GM21515 (cell line): ENCODE results near the gene SORCS1.

ENCODE experiments used
- ATAC-seq: cut with Tn5 transposase; IDR thresholded peaks from one replicate; pipeline ENCODE4 v1.9.1; 2021; ENCODE audit not compliant: unreplicated experiment

SORCS1 gene

GRCh38 chr10:106765241-106765754 lies 399.2 kb downstream of the SORCS1 start:
- no peak for ATAC-seq

DNA sequence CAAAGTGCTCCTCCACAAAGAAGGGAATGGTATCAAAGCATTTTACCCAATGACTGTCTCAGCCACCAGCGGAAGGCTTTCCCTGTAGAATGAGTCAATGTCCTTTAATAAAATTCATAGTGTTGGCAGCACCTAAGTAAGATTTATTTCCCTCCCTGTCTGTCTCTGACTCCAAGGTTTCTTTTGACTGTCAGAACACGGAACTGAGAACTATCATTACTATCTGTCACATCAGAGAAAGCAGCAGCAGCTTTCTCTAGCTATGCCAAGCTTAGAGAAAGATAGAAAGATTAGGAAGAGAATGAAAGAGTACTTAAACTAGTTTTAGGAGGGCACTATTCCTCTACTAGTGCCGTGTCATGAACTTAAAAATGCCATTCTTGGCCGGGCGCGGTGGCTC lies 400.1 kb downstream of the SORCS1 start:
- ATAC-seq: no peak

GRCh38 chr10:106761906-106762305 lies 402.6 kb downstream of the SORCS1 start:
- ATAC-seq: no peak

DNA sequence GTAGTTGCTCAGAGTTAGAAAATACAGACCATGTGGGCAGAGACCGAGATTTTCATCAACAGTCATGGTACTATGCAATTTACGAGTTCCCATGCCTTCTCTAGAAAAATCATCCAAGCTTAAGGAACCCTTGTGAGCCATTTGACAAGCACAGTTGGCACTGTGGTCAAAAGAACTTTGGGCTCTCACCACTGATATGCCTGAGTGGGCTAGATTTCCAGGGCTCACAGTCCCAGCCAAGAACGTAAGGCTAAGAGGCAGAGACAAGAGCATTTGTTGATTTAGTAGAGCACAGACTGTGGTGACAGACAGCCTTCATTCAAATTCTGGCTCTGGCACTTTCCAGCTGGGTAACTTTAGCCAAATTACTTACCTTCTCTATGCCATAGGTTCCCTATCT lies 407.0 kb downstream of the SORCS1 start:
- no peak for ATAC-seq

DNA sequence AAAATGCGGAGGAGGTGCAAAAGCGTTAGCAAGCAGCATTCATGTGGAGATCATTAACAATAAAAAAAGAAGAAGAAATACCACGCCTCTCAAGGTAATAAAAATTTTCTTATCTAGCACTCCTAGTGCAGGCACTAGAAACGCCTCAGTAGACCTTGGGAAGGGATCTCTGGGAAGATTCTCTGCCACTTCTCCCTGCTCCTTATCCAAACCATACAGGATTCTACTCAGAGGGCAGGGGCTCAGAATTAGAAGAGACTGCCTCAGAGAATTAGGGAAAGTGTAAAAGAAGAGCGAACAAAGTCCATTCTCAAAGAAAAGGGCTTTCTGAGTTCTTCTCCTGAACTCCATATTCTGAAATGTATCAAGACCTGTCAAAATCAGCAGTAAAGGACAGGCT lies 413.4 kb downstream of the SORCS1 start:
- no peak for ATAC-seq

GRCh38 chr10:106746868-106747267 lies 417.6 kb downstream of the SORCS1 start:
- no peak for ATAC-seq

- no peak for ATAC-seq
These were observed 423.4 kb downstream of the SORCS1 start for GRCh38 chr10:106741006-106741530.

- ATAC-seq: no peak
These were observed 424.4 kb downstream of the SORCS1 start for GRCh38 chr10:106740071-106740470.

DNA sequence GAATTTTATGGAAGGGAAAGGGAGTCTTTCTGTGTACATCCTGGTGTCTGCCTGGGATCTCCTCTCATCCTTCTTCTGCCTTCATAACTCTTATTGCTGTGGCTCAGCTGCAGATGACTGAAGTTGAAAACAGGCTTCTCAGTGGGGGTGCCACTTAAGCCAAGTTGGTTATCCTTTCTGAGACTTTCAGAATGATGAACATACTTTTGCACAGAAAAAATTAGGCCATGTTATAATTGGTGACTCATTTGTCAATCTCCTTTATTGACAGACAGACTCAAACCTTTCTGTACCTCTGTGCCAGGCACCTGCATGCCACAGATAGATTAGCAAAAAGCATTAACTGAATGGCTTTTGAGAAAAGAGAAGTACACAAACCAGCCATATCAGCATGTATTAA lies 430.3 kb downstream of the SORCS1 start:
- ATAC-seq: no peak

GRCh38 chr10:106728232-106728631 lies 436.3 kb downstream of the SORCS1 start:
- ATAC-seq: no peak

DNA sequence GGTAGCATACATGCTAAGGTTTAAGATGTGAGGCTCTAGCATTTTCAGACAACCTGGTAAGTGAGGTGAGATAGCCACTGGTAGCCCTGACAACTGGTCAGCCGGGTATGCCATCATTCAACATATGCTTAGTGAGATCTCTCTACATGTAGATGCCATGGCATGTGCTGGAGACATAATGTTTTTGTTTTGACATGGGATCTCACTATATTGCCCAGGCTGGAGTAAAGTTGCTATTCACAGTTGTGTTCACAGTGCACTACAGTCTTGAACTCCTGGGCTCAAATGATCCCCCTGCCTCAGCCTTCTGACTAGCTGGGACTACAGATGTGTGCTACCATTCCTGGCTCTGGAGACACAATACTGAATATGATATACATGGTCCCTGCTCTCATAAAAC lies 437.3 kb downstream of the SORCS1 start:
- ATAC-seq: no peak

- no peak for ATAC-seq
These were observed 442.0 kb downstream of the SORCS1 start for GRCh38 chr10:106722524-106722923.

- no peak for ATAC-seq
These were observed 443.8 kb downstream of the SORCS1 start for GRCh38 chr10:106720683-106721082.

DNA sequence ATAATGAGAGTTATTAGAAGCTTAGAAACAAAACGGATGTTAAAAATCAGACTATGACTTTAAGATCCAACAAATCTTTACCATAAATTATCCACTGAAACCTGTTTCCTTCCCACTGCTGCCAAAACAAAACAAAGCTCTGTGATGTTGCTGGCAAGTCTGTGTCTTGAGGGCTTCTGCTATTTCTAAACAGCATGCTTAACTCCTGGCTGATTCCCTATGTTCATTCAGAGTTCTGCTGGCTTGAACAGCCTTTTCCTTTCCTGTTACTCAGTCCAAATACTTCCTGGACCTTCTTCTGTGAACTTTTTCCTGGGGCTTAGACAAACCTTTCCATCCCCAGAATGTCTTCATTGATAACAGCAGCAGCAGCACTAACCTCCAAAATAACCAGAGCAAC lies 448.1 kb downstream of the SORCS1 start:
- no peak for ATAC-seq

DNA sequence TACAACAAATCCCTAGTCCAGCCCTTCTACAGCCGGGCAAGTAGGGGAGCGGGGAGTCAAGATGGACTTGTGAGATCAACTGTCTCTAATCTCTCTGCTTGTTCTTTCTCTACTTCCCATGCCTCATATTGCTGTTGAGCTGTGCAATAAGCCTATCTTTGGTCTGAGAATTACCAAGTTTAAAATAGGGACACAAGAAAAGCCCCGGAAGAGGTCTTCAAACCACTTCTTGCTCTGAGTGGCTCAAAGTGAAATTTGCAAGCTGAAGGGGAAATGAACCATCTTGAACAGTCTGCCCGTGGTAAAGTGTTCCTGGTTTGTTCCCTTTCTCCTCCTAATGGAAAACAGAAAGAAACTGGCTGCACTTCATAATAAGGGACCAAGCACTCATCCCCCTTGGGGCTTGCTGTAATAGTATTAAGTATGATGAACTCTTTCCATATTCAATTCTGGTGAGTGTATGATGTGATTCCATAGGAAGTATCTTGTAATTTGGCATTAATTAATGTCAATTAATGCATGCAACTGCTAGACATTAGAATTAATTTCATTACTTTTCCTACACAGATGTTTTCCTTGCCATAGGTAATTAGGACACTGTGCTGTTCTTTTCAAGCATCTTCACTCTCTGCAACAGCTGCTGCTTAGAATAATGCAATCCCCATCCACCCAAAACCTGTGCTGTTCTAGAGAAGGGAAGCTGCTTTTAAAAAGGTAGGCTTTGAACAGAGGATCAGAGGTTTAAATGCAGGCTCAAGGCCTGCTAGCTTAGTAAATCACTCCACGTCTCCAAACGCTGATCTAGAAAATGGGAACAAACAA lies 449.6 kb downstream of the SORCS1 start:
- no peak for ATAC-seq

GRCh38 chr10:106713846-106714245 lies 450.7 kb downstream of the SORCS1 start:
- ATAC-seq: no peak

- ATAC-seq: no peak
These were observed 451.5 kb downstream of the SORCS1 start for GRCh38 chr10:106712988-106713387.

DNA sequence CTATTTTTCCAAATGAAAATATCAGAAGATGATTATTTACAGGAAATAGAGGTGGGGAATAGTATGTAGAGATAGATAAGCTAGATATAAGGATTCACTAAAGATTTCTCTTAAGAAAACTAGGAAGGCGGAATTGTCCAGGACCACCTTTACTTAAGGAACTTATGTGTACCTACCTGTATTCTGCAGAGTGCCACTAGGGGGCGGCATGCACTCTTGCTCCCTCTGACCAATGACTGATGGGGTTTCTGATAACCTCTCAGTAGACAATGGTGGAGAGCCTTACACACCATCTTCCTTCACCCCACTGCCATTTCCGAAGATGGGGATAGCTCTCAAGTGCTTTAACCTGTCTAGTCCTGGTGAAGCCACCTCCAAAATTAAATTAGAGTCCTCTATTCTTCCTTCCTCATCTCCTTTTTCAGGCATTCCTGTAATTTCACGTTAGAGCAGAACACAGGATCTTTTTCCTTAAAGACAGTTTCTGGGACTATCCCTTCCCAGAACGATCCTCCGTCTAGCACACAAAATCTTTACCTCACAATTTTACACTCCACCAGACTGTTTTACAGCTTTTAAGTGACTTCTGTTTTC lies 453.1 kb downstream of the SORCS1 start:
- peak; percentile 87 for ATAC-seq

DNA sequence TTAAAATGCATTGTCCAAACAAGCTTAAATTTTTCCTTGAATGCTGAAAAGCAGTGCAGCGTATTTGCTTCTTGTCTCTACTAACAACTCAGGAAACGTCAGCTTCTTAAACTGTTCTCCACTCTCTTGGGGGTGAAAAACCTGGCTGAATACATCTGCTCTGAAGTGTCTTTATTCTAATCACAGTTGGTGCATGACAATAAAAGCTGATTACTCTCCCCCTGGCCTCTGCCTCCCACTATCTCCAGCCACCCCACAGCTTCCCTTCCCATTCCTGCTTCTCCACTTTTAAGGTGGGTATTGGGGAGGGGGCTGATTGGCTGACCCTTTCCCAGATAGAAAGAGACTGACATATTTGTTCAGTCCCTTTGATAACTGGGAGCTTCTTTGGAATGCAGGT lies 456.0 kb downstream of the SORCS1 start:
- no peak for ATAC-seq

- ATAC-seq: no peak
These were observed 456.8 kb downstream of the SORCS1 start for GRCh38 chr10:106707657-106708056.

DNA sequence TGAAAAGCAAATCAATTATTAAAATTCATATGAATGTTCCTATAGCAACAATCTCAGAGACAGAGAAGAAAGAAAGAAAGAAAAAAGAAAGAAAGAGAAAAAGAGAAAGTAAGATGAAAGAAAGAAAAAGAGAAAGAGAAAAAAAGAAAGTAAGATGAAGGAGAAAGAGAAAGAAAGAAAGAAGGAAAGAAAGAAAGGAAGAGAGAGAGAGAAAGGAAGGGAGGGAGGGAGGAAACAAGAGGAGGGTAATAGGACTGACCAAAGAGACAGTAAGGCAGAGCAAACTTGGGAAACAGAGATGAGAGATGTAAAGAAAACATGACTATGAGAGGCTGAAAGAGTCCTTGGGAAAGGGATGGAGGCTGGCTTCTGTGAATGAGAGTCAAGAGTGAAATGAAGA lies 458.4 kb downstream of the SORCS1 start:
- no peak for ATAC-seq

GRCh38 chr10:106705681-106706100 lies 458.8 kb downstream of the SORCS1 start:
- ATAC-seq: peak; percentile 85
